WI38 (cell line): ENCODE data around the gene LUZP2.

Source experiments
- H3K4me3 ChIP-seq: 2 replicates; pipeline ENCODE4 v1.5.1; 2011; ENCODE audit warnings: low read depth, mild to moderate bottlenecking, control low read depth, low read length
- CTCF ChIP-seq: IDR thresholded peaks from 2 replicates; pipeline ENCODE4 v1.5.1; 2012; ENCODE audit warnings: low read depth, mild to moderate bottlenecking, control low read depth, low read length

LUZP2 gene

GRCh38 chr11:24679821-24680351 is 183.0 kb downstream of the LUZP2 start:
- TF ChIP-seq CTCF, result no peak
- no peak overlapping the region for H3K4me3 ChIP-seq

- H3K4me3 ChIP-seq, result no peak overlapping the region
- no peak for TF ChIP-seq CTCF
Observed at GRCh38 chr11:24683583-24683982, 186.7 kb downstream of the LUZP2 start.

- H3K4me3 ChIP-seq, result no peak overlapping the region
- no peak for TF ChIP-seq CTCF
Observed at GRCh38 chr11:24685821-24686220, 189.0 kb downstream of the LUZP2 start.

GRCh38 chr11:24687531-24688147 is 190.8 kb downstream of the LUZP2 start:
- TF ChIP-seq CTCF, result no peak

GRCh38 chr11:24688981-24689380 is 192.1 kb downstream of the LUZP2 start:
- no peak overlapping the region for H3K4me3 ChIP-seq
- TF ChIP-seq CTCF, result no peak

More at GRCh38 chr11:24687531-24688147, 190.8 kb downstream of the LUZP2 start:
- no peak overlapping the region for H3K4me3 ChIP-seq

GRCh38 chr11:24697522-24698111 is 200.8 kb downstream of the LUZP2 start:
- no peak for TF ChIP-seq CTCF
- H3K4me3 ChIP-seq, result no peak overlapping the region

- H3K4me3 ChIP-seq, result no peak overlapping the region
- no peak for TF ChIP-seq CTCF
Observed at GRCh38 chr11:24704716-24705115, 207.9 kb downstream of the LUZP2 start.
